SK-N-SH treated with all-trans-retinoic acid at 6 μM for 48 hours (cell line): ENCODE data around the gene CARTPT.

Source experiments
- CSDC2 ChIP-seq: fragments of 250-450 bp; sonication (Bioruptor Pico); IDR thresholded peaks from 2 replicates; pipeline ENCODE4 v1.5.0; 2020; ENCODE audit warnings: mild to moderate bottlenecking, moderate library complexity
- PATZ1 ChIP-seq: fragments of 250-450 bp; sonication (Bioruptor Pico); IDR thresholded peaks from 2 replicates; pipeline ENCODE4 v1.8.0; 2020; ENCODE audit warnings: mild to moderate bottlenecking, moderate library complexity, borderline replicate concordance
- TCF4 ChIP-seq: fragments of 250-450 bp; sonication (Bioruptor Pico); IDR thresholded peaks from 2 replicates; pipeline ENCODE4 v1.8.0; 2021; ENCODE audit warnings: mild to moderate bottlenecking, moderate library complexity, borderline replicate concordance

- no peak for TF ChIP-seq TCF4 (CRISPR knock-in tag)
- TF ChIP-seq PATZ1: no peak
- TF ChIP-seq CSDC2 (CRISPR knock-in tag): no peak
Measured at GRCh38 chr5:71752441-71753190, 33.5 kb downstream of the CARTPT start.
